SK-N-DZ (cell line): Measurements from ENCODE around the gene PHETA1.
"Not testable (repeated sequence)": the region's sequence is repeated elsewhere in the genome, so short reads cannot be mapped to it uniquely, and the experiment has no call there.

Experiments used
- DNase-seq: peaks from one replicate; pipeline ENCODE4 v3.0.0-alpha.2; 2015; ENCODE audit warnings: low spot score

The PHETA1 gene

GRCh38 chr12:111373231-111373630, 4.3 kb upstream of the PHETA1 start:
- DNase-seq: not testable (repeated sequence)

GRCh38 chr12:111369496-111370220, 763 bp upstream of the PHETA1 start:
- no peak for DNase-seq

- no peak for DNase-seq
These were observed 556 bp downstream of the PHETA1 start for GRCh38 chr12:111368291-111368787.

GRCh38 chr12:111367661-111368221, 1.2 kb downstream of the PHETA1 start:
- no peak for DNase-seq

DNA sequence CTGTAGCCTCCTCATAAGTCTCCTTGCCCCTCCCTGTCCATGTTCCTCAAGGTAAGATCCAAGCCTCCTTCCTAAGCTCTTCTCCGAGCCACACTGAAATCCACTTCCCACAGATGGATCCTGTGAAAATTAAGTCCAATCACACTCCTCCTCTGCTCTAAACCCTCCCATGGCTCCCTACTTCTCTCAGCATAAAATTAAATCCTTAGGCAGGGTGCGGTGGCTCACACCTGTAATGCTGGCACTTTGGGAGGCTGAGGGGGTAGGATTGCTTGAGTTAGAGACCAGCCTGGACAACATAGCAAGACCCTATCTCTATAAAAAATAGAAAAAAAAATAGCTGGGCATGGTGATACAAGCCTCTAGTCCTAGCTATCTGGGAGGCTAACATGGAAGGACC, 2.3 kb downstream of the PHETA1 start:
- no peak for DNase-seq

DNA sequence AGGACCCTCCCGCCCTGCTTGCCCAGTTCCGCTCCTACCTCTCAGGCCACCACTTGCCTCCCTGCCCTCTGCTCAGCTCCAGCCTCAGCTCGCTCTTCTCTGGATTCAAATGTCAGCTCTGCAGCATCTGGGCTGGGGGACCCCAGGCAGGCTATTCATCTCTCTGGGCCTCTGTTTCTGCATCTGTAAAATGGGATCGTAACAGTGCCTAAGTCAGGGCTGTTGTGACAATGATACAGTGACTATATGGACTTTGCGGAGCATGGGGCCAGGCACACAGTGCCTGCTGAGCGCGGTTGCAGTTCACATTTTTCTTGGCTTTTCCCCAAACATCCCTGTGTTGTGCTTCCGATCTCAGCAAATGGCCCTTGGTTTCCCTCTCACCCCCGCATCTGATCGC, 2.8 kb downstream of the PHETA1 start:
- no peak for DNase-seq

DNA sequence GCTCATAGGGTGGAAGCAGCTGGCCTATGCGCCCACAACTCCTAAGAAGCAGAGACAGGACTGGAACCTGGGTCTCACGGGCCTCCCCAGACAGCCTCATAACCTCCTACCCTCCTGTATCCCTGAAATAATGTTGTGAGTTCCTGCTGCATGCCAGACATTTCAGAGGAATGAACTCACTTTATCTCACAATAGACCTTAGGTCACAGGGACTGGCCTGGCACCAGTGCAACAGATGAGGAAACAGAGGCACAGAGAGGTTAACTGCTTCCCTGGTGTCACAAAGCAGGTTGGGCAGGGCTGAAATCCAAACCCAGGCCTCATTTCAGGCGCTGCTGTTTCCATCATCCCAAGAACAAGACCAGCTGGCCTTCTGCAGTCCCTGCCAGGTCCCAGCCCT, 5.3 kb downstream of the PHETA1 start:
- DNase-seq: no peak

GRCh38 chr12:111362687-111363475, 6.0 kb downstream of the PHETA1 start:
- DNase-seq: no peak

GRCh38 chr12:111361717-111362576, 6.9 kb downstream of the PHETA1 start:
- no peak for DNase-seq

- no peak for DNase-seq
These were observed 7.7 kb downstream of the PHETA1 start for GRCh38 chr12:111361073-111361716.

GRCh38 chr12:111360325-111360930, 8.5 kb downstream of the PHETA1 start:
- no peak for DNase-seq

DNA sequence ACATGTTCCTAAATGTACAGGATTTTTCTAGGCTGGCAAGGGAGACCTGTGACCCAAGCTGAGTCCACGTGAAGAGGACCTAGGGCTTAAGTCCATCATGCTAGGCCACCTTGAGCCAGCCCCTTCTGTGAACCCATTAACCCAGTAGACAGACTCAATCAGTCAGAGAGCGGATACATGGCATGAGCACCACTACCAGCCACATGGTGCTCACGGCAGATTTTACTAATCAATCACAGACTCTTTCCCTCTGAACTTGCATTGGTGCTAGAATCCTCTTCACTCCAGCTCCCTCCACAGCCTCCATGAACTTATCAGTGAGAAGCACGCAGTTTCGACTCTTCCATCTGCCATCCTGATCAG, 9.0 kb downstream of the PHETA1 start:
- no peak for DNase-seq

DNA sequence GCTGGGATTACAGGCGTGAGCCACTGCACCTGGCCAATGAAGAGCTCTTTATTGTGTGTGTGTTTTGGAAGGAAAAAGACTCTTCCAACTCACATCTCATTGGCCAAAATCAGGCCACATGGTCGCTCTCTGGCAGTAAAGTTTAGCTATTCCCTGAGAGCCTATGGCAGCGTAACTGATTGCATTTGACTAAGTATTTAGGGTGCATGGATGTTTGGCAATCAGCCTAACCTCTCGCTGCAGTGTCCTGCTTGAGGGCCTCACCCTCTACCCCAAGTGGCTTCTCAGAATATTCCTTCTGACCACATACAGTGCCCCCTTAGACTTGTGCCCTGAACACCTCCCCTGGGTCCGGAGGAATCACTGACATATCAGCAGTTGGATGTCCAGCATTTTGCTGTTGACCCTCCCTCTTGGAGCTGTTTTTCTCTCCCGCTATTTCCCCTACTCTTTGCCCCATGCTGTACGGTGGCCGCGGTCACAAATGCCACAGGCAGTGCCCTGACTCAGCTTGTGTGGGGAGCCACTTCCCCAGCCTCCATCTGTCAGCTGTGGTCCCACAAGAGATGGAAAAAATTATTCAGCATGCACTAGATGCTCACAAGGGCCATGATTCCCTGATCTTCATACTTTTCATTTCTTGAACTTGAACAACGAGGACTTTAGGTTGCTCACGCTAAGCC, 9.5 kb downstream of the PHETA1 start:
- no peak for DNase-seq

- no peak for DNase-seq
These were observed 13.5 kb downstream of the PHETA1 start for GRCh38 chr12:111355201-111355925.

DNA sequence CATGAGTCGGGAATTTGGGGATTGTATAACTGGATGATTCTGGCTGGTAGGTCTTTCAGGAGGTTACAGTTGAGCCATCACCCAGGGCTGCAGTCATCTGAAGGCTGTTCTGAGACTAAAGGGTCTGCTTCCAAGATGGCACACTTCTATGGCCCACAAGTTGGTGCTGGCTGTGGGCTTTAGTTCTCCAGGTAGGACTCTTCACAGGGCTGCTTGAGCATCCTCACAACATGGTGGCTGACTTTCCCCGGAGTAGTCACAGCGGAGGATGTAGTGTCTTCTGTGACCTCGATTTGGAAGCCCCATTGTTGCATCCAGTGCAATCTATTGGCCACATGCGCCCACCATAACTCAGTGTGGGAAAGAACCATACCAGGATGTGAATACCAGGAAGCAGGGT, 14.4 kb downstream of the PHETA1 start:
- DNase-seq: no peak

- DNase-seq: no peak
These were observed 15.1 kb downstream of the PHETA1 start for GRCh38 chr12:111353603-111354295.

DNA sequence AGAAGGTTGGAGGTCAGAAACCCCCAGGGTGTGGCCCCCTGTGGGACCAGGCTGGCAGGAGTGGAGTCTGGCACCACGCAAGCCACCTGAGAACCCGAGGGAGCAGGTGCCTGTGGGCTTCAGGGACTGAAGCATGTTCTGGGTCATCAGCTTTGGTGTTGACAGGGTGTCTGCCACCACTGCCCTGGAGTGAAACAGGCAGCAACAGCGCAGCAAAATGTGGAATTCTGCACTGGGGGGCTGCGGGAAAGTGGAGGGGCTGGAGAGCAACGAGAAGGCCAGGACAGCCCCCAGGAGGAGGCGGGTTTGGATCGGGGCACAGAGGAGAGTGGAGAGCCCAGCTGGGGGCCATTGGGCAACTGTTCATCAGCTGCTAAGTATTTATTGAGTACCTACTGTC, 15.9 kb downstream of the PHETA1 start:
- no peak for DNase-seq

DNA sequence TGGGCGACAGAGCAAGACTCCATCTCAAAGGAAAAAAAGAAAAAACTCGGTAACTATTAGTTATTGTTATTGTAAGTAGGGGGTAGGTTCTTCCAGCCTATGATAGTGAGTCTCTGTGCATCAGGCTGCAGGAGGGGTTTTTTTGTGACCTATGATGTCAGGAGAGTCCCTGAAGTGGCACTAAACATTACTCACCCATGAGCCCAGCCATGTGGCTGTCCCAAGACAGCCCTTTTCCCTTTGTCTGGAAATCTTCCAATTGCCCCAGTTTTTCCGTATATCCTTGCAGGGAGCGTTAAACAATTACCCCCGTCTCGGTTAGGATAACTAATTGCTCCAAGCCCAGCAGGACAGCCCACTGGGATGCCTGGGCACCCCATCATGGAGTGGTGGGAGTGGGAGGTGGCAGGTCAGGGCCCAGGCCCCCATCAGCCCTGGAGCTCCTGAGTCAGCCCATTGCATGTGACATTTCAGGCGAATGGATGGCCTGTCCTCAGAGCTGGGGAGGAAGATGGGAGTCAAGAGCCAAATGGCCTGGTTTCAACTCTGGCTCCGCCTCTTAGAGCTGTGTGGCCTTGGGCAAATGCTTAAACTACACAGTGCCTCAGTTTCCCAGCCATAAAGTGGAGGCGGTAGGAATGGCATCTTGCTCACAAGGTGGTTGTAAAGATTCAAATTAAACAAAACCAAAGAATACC, 16.4 kb downstream of the PHETA1 start:
- DNase-seq: no peak
